ENCODE data around the gene DMGDH.

GRCh38 chr5:79112703-79113058 is 43.2 kb upstream of the DMGDH start:
- TF ChIP-seq GLIS3 (CRISPR knock-in tag; IDR thresholded peaks at IDR 0.05) (no peak), SNAI2 (CRISPR knock-in tag; IDR thresholded peaks at IDR 0.05) (no peak), POU6F1 (CRISPR knock-in tag; IDR thresholded peaks at IDR 0.05; ENCODE audit: borderline replicate concordance, low read depth) (no peak), PATZ1 (CRISPR knock-in tag; IDR thresholded peaks at IDR 0.05; ENCODE audit: borderline replicate concordance) (no peak), CREB5 (CRISPR knock-in tag; IDR thresholded peaks at IDR 0.05; ENCODE audit: low read depth) (no peak), ISL1 (CRISPR knock-in tag; IDR thresholded peaks at IDR 0.05) (no peak), ZFP3 (CRISPR knock-in tag; IDR thresholded peaks at IDR 0.05) (no peak), CSDC2 (CRISPR knock-in tag; IDR thresholded peaks at IDR 0.05) (no peak)

Measured in SK-N-SH treated with all-trans-retinoic acid at 6 μM for 48 hours (cell line).